Frontal cortex (tissue), 4 donors: ENCODE results near the gene TFDP2. TPM values are rescaled to one million over a fixed set of nuclear protein-coding genes. Genes with fewer than 3 reads are reported as not detected.
"Not testable (repeated sequence)": the region's sequence is repeated elsewhere in the genome, so short reads cannot be mapped to it uniquely, and the experiment has no call there.

Experiments
- DNase-seq, 2 donors: peaks; one replicate each; pipeline ENCODE4 v3.0.0; 2012; ENCODE audit warnings: low spot score in 2 of 2
- FAIRE-seq: peaks from 2 replicates; lab custom pipeline; 2012; peaks lifted over from hg19 to GRCh38; lab: Jason Lieb, UNC
- total RNA-seq: library from RNA; depleted of rRNA; stranded (reverse); fragments of >200 nt; gene quantifications from one replicate; pipeline ENCODE4 v1.2.3, GENCODE V29; 2014
- donor health status: control.
- donor health status: control.
- donor health status: control.

TFDP2 gene
- total RNA-seq, 1 donor from 2014 or later: 42.0 TPM

DNA sequence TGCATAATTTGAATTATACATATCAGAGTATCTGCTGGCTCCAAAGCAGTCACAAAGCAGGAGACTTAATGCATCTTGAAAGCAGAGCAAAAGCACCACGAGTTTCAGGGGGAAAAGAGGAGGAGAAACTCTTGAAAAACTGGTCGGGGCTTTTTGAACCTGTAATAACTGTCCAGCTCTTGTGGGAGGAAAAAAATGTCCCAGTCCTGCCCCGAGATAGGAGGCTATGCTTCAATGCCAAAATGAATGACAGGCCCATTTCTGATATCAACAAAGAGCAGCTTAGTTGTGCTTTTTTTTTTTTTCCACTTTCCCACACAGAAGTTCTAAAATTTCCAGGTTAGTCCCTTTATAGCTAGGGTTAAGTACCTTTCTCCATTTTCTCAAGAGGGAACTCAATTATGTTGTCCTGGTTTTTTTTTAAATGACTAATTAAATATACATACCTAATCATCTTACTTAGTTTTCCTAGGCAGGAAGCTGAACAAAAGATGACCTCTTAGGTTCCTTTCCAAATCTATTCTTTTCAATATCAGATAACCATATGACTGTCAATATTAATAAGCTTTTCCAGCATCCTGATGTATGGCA lies 120.2 kb downstream of the TFDP2 start:
- DNase-seq (no peak), FAIRE-seq (no peak)

DNA sequence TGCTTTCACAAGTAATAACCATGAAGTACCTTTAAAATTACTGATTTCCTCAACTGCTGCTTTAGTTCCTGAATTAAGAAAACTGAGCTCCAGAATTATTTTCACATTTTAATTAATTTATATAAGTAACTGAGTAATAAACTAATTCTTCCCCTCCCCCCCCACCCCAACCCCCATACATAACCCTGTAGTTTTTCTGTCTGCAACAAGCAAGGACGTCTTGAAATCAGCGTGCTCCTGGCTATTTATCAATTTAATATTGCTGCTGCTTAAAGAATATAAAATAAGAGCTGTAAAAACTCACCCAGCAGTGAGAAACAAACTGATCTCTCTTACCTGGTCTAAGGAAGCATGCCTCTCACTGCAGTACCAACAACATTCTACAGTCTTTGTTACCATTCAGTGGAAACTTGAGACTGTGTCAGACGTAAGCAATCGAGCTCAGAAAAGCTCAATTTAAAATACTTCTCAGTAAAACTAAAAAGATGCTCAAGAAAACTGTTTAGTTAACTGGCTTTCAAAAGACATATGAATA lies 121.0 kb downstream of the TFDP2 start:
- DNase-seq (peak in 1 of 2 donors; percentile 4), FAIRE-seq (no peak)

DNA sequence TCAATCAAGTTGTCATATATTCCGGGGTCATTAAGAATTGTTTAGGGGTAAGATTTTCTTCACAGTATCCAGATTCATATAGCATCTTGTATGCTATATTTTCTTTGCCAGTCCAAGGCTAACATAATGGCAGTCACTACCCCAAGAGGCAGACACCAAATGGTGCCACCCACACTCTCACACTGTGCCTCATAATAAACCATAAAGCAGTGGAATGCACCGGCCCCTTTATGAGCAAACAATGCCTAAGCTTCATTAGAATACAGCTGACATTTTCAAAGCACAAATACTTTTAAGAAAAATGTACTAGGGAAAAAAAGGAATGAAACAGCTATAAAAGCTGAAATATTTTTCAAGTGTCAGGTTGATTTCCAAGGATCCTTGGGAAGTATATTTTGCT lies 121.6 kb downstream of the TFDP2 start:
- DNase-seq (no peak), FAIRE-seq (no peak)

DNA sequence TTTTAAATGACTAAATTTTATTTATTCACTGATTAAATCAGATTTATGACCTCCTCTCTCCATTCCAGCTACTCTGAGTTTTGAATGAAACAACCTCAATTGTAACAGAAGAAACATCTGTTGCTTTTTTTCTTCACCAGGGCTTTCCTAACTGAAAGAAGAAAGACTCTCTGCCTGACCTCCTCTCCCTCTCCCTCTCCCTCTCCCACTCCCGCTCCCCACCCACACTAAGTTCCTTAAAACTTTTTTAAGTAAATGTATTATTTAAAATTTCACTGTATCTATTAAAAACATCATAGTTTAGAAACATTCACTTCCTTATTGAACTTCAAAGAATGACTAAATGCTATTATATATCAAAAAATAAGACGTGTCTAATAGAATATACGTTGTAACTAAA lies 122.0 kb downstream of the TFDP2 start:
- FAIRE-seq: no peak
- DNase-seq: no peak

DNA sequence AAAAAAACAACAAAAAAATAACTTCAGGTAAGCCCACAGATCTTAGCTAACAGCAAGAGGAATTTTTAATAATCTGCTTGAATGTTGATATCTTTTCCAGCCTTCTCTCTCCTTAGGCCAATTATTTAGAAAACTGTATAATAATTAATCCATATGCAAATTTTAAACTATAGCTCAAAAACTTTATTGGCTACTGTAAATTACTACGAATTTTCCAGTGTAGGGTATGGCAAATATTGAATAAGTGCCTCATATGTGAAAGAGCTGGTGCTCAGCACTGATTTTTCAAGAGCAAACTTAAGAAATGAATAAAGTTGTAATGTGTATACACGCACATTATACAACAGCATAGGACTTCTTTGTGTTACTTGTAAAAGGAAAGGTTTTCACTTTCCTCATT lies 123.0 kb downstream of the TFDP2 start:
- no peak for FAIRE-seq
- DNase-seq: no peak

DNA sequence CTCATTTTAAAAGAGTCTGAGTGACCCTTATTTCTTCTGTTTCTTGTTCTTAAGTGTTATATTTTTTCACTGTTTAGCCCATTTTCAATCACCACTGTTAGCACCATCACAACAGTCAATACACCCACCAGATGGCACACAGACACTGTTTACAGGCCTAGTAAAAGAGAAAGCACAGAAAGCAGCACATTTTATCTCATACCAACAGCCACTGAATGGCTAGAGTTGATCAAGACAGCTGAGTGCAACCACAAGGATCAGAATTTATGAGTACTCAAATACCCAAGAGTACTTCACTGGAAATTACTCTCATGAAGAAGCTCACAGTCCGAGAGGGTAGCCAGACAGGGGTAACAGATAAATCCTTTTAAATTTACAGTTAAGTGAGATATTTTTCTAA lies 127.0 kb downstream of the TFDP2 start:
- FAIRE-seq: no peak

DNA sequence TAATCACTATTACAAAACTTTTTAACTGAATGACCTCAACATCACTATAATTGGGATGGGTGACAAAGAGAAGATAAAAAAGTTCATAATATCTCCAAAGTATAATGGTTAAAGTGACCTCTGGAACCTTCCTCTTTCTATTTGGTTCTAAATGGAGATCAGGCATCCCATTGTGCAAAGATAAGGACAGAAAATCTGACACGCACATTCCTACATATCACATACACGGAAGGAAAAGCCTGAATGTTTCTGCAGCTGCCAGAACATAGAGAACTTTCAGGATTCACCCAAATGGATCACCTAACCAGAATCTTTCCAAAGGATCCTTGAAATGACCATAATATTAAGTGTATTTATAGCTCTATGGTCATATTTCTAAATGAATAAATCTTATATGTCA lies 128.2 kb downstream of the TFDP2 start:
- FAIRE-seq (no peak), DNase-seq (no peak)

More for the DNA sequence above, 127.0 kb downstream of the TFDP2 start:
- no peak for DNase-seq

DNA sequence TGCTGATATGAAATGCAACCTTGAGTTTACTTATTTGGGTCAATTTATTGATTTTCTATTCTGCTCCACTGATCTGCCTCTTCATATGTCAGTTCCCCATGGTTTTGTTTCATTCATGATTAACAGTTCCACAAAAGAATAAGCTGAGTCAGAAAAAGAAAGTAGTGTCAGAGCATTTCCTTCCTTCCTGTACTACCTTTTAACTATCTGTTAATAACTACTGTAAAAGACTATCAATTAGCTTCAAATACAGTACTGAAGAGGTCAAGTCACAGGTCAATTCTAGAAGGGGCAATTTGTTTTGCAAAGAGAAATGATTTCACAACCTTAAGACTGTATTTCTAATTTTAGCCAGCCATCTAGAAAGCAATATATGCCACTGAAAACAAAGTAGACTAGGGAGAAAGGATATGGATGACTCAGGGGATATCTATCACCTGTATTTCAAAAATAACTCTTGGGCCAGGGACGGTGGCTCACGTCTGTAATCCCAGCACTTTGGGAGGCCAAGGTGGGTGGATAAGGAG lies 129.5 kb downstream of the TFDP2 start:
- no peak for FAIRE-seq

DNA sequence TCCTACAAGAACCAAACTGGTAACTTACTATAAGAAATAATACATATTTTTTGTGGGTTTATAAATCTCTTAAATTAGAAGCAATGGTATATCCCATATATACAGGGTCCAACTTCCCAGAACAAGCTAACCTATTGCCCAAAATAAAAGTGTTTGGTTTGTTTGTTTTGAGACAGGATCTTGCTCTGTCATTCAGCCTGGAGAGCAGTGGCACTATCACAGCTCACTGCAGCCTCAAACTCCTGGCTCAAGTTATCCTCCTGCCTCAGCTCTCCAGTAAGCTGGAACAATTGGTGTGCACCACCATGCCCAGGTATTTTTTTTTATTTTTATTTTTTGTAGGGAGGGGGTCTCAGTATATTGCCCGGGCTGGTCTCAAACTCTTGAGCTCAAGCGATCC lies 135.4 kb downstream of the TFDP2 start:
- no peak for DNase-seq
- no peak for FAIRE-seq

More for the DNA sequence above, 129.5 kb downstream of the TFDP2 start:
- no peak for DNase-seq

DNA sequence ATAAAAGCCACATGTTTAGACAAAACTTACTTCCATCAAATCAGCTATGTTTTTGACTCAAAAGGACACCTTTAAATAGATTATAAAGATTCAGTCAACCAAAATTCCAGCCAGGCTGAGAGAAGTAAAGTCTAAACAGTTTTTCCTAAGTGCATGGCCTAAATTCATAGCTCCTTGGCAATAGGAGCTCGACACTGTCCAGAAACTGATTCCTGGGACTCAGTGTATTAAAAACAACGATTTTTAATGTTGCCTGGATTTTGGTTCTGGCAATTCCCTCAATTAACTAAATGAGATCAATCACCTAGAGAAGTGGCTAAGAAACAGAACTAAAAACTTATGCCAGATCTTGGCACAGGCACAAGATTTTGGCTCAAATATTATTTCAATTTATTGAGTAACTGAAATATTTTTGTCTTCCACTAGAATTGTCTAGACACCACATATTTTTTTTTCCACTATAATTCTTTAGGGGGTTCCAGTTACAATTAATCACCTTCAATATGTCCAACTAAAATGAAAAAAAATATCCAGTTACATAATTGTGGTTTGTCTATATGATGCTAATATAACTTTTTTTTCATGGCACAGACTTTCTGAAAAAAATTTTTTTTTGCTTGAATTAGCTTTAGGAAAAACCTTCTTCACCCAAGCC lies 135.9 kb downstream of the TFDP2 start:
- DNase-seq: no peak
- FAIRE-seq: no peak

DNA sequence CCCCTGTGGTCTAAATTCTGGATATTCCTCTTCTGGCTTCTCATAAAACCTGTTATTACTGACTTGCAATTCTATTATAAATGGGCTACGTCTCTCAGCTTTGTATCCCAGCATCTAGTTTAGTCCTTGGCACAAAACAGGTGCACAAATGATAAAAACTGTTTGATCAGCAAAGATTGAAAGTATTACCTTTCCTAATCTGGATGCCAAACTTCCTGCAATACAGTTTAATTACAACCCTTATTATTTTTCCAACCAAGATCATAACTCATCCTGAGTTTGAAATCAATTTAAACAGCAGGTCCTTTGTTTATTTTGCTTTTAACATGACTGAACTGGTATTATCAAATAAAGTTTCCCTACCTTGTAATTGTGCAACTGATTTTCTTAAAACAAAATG lies 140.3 kb downstream of the TFDP2 start:
- DNase-seq (no peak), FAIRE-seq (no peak)

DNA sequence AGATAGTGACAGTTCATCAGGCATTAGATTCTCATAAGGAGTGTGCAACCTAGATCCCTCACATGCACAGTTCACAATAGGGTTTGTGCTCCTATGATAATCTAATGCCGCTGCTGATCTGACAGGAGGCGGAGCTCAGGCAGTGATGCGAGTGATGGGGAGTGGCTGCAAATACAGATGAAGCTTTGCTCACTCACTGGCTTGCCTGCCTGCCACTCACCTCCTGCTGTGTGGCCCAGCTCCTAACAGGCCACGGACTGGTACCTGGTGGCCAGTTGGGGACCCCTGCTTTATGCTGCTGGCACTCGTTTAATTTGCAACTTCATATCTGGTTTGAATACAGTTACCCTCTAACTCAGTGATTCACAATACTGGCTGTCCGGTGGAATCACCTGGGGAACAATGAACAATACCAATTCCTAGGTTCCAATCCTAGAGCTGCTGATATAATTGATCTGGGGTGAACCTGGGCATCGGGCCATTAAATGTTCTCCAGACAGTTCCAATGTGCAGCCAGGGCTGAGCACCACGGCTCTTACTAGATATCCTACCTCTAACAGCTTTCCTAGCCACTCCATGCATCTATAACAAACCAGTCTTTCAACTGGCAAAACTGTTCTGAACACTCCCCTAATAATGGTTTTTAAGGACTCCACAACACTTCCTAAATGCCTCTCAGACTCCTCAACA lies 141.5 kb downstream of the TFDP2 start:
- DNase-seq: no peak
- FAIRE-seq: no peak

DNA sequence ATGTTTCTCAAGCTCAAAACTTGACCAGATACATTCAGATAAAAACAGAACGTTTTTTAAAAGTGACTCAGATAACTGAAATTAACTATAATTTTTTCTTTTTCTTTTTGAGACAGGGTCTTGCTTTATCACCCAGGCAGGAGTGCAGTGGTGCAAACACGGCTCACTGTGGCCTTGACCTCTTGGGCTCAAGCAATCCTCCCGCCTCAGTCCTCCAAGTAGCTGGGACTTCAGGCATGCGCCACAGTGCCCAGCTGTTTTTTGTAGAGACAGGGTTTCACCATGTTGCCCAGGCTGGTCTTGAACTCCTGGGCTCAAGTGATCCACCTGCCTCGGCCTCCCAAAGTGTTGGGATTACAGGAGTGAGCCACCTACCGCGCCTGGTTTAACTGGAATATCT lies 144.4 kb downstream of the TFDP2 start:
- DNase-seq, FAIRE-seq: not testable (repeated sequence)

DNA sequence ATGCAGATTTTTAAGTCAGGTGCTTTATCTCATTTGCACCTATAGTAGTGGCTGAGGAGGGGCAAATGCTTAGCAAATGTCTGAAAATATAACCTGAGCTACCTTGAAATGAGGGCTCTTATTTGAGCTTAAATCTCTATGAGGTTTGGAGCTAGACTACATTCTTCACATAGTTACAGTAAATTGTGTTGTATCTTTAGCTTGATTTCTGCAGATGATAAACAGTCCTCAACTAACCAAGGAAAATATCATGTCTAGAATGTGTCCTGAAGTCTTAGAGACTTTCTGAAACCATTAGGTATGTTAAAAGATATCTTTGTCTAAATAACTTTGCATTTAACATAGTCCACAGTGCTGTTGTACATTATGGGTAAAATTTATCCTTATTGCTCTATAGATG lies 145.3 kb downstream of the TFDP2 start:
- FAIRE-seq (no peak), DNase-seq (no peak)

DNA sequence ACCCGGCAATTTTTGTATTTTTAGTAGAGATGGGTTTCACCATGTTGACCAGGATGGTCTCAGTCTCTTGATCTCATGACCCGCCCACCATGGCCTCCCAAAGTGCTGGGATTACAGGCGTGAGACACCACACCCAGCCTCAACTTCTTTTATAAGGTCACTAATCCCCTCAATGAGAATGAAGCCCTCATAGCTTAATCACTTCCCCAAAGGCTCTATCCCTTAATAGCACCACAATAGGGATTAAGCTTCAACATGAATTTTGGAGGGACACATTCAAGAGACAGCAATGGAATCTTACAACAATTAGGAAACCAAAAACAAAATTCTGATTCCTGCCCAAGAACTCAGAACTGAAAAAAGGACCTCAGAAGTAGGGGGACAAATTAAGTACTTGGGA lies 146.1 kb downstream of the TFDP2 start:
- FAIRE-seq: no peak

DNA sequence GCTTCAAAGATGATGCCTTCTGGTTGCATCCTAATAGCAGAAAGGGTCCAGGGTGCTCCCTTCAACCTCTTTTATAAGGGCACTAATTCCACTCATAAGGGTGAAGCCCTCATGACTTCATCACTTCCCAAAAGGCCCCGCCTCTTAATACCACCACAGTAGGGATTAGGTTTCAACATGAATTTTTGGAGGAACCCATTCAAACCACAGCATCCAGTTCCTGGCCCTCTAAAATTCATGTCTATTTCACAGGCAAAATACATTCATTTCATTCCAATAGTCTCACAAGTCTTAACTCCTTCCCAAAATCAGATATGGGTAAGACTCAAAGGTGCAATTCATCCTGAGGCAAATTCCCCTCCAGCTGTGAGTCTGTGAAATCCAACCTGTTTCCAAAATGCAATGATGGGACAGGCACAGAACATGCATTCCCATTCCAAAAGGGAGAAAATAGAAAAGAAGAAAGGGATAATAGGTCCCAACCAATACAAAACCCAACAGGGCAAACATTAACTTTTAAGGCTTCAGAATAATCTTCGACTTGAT lies 148.9 kb downstream of the TFDP2 start:
- FAIRE-seq (no peak), DNase-seq (no peak)

More for the DNA sequence above, 146.1 kb downstream of the TFDP2 start:
- no peak for DNase-seq

DNA sequence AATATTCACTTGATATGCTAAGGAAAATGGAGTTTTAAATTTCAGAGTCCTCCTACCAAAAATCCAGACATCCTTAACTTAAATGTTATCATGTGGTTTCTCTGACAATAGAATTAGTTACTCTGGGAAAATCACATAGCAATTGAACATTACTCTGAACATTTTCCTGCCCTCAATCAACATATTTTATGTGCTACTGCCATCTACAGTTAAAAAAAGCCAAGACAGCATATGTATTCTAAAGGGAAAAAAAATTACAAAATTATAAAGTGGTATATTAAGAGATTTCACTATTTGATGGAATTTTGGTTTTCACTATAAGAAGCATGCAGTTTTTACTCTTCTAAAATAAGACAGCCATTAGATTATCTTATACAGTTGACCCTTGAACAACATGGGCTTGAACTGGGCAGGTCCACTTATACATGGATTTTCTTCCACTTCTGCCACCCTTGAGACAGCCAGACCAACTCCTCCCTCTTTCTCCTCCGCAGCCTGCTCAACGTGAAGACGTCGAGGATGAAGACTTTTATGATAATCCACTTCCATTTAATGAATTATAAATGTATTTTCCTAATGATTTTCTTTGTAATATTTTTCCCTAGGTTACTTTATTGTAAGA lies 150.6 kb downstream of the TFDP2 start:
- DNase-seq (peak in 1 of 2 donors; percentile 12), FAIRE-seq (peak; percentile 45)

DNA sequence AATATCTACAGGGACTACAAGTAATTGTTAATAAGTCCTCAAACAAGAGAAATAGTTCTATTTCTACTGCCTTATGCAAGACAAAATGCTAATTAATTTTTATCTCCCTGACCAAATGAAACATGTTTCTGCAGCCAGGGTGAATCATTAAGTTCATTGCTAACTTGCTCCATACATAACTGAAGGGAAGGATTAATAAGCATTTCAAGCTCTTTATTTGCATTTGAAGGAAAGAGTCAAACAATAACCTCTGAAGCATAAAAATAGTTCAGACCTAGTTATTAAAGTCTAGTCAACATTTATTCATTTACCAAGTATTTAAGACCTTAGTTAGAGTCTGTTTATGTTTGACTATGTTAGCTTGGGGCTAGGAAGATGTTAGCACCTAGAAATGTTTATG lies 152.9 kb downstream of the TFDP2 start:
- FAIRE-seq (no peak), DNase-seq (no peak)

DNA sequence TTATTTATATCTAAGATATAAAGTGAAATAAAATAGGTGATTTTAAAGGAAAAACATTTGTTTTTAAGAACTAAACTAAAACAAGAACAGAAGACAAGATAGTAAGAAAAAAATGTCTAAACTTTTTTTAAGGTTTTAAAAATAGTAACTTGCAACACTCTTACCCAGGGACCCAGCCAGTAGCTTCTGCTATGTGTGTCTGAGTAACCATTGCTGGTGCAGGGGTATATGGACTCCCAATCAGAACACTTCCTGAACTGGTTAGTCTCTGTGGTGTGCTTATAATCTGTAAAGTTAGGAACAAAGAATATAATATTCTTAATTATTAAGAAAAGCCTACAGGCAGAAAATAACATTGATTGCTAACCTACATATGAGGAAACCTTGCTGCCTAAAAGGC lies 154.5 kb downstream of the TFDP2 start:
- FAIRE-seq (no peak), DNase-seq (no peak)

DNA sequence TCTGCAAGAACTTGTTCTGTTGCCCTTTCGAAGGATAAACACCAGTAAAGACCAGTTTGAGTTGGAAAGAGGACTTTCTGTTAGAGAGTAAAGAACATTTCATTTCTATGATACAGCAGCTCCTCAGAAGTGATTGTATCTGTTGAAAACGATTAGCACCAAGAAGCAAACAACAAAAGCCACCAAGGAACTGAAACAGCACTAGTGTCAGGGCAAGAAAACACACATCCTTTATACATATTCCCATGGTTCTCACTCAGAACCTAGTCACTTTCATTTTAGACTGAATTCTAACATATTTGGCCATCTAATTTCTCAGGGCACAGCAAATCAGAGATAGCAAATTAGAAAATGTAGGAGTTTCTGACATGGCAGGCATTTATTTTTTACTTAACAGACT lies 156.8 kb downstream of the TFDP2 start:
- DNase-seq (no peak), FAIRE-seq (no peak)
